ENCODE measurements around the gene CALU.

CALU gene

DNA sequence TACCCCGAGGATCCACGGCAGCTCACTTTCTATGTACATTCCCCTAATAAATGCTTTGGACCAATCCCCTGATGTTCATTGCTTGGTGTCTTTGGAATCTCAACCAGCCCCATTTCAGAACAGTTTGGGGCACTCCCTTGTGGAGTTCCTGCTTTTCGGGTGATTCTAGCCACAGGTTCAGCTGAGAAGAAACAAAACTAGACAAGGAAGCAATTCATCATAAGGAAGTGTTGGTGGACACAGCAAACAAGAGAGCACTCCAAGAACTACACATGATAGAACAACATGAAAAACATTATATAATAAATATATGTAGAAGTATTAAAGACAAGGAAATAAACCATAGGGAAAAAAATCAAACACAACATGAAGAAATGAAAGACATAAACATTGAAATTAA lies 46.6 kb downstream of the CALU start:
- no peak for DNase-seq (ENCODE audit: low spot score)

DNA sequence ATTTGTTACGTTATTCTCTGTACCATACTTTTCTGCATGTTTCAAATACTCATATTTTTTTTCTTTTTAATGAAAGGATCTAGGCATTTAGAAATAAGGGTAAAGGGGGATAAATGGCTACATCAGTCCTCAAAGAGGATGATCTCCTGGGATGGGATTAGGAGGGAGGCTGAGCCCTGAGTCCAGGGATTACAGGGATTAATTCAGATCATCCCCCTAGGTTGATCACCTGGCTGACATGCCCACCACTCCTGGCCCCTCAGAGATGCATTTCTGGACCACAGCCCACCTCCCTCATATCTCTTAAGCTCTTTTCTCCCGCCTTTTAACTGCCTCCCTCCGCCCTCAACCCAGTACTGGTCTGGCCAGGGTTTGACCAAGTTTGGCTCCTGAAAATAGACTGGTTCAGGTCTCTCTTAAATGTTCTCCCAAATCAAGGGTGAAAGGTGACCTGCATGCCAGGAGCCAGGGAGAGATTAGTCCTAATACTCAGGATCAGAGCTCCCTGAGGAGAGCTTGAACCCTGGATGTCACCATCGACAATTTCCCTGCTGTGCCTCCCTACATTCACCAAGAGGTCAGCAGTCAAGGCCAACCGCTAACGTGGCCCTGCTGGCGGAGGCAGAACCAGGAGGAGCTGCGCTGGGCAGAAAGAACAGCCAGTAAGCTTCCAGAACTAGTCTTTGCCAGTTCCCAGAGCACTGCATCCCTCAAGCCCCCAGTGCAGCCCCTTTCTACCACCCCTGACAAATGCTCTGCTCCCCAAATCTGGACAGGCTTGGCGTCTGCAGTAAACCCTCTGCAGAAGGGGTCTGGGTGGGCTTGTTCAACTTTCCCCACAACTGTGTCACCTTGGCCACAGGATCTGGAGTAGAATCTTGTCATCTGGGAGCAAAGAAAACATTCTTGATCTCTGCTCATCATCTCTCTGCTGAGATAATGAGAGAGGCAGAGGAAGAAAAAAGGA lies 49.6 kb downstream of the CALU start:
- DNase-seq (ENCODE audit: low spot score), result no peak

DNA sequence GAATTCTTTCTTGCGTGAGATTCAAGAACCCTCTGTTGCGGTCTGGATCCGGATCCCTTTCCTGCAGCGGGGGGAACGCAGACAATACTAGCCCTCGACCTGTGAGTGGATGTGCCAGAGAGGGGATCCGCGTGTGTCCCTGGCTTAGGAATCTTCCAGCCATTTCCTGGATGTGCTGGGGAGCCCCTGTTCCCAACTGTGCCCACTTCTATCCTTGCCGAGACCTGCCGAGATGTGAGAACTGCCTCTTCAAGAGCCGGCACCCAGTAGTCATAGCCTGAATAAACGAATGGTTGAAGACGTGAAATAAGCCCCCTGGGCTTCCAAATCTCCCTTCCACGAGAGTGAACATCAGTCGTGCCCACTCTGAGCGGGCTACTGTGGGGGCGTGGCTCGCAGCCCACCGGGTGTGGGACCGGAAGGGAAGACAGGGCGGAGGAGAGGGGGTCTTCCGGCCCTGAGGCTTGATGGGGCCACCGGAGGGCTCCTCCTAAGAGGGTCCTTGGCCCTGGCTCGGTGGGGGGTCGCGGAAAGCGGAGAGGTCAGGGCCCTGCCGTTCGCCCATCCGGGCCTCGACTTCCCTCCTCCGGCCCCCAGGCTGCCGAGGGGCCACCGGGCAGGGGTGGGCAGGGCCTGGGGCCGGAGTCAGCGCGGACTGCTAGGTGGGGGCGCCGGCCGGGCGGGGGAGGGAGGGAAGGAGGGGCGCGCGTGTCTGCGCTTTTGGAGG lies 51.3 kb downstream of the CALU start:
- DNase-seq (ENCODE audit: low spot score), result peak; percentile 62

DNA sequence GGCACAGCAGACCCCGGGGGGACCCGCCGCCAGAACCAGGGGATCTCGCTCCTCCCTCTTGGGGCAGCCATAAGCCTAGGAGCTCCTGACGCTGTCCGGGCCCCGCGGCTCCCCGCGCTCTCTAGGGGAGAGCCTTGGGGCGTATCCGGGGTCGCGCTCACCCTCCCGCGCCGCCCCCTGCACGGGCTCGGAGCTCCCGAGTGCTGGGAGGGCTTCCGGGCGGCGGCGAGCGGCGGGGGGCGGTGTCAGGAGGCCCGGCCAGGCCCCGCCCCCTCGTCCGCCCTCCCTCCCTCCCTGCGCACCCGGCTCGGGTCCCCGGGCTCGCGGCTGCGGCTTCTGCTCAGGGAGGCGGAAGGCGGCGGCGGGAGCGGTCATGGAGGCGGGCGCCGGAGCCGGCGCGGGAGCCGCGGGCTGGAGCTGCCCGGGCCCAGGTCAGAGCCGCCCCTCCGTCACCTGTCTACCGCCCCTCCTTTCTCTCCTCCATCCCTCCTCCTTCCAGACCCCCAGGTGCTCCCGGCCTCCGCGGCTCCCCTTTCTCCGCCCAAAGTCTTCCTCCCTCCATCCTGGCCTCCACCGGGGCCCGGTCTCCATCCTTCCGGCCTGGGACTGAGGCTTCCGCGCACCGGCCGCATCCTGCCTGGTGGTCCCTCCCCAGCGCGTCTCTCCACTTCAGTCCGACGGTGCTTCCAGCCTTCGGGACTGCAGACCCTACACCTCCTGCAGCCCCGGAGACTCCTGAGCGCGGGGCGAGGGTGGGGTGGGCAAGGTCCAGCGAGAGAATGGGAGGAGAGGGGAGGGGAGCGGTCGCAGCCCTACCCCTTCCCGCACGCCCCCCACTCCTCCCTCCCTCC lies 52.2 kb downstream of the CALU start, which contains the start of gene CCDC136:
CCDC136 (plus strand) TSS at position 848 of the 851 bp plus-strand sequence. CDS start 444 bp downstream, outside the sequence.
- DNase-seq (ENCODE audit: low spot score), result peak; percentile 69

DNA sequence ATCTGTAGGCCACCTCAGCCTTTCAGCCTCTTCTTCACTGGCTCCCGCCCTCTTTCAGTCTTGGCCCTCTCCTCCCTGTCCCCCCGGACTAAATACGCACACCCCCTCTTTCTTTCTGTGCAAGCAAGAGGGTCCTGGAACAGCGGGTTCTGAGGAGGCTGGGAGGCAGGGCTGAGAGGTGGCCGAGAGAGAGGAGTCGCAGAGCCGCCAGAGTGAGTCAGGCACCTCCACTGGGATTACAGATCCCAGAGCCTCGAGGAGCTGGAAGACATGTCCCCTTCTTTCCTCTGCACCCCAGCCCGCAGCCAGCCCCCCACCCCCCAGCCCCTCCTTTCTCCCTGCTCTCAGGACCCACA lies 52.8 kb downstream of the CALU start:
- no peak for DNase-seq (ENCODE audit: low spot score)

DNA sequence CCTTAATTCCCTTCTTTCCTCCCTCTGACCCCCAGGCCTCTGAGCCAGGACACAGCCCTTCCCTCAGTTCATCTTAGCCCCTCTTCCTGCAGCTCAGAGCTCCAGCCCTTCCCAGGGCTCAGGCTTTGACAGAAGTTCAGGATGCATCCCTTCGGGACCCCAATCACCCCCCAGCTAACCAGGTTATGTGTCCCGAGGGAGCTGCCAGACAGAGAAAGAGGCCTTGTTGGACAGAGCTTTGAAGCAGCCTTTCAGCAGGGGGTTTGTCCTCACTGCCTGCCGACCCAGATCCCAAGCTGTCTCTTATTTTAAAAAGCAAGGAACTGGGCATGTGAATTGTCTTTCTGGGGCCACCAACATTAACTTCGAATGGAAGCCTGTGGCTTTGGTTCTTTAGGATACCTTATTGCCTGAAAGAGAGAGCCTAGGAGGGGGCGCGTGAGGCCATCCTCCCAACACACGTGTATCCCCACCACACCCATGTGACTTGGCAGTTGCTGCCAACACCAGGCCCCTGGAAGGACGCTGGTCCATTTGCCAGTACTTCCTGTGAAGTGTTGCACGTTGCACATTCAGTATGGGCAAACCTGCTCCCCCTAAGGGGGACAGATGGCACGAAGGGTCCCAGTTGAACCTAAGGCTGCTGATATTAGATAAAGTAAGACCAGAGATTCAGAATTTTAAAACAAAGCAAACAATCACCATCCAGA lies 53.5 kb downstream of the CALU start:
- DNase-seq (ENCODE audit: low spot score), result peak; percentile 63

DNA sequence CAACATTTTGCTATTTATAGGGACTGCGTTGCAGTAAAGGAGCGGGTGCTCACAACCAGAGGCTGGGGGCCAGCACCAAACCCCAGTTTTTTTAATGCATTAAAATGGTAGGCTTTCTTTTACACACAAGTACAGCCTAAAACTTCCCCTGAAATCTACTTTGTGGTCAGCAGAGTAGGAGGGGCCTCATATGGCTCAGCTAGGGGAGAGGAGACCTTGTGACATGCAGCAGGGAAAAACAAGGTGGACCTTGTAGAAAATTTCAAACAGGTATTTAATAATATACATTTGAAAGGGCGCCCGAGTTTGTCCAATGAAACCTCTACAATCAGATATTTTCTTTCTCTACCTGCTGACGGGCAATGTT lies 54.0 kb downstream of the CALU start:
- no peak for DNase-seq (ENCODE audit: low spot score)

DNA sequence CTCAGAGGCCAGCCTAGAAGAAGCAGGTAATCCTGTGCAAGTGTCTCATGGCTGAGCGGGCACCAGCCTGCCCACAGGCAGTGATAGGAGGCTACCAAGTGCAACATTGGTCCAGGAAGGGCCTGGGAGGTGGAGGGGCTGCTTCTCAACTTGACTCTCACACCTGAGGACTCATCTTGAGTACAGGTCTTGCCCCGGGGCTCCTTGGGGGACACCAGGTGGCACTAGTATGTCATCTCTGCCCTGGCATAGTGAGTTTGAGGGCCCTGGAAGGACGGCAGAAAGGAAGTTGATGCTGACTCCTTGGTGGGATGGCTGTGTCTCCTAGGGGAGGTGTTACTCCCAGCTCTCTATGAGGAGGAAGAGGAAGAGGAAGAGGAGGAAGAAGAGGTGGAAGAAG lies 54.9 kb downstream of the CALU start:
- DNase-seq (ENCODE audit: low spot score), result no peak

DNA sequence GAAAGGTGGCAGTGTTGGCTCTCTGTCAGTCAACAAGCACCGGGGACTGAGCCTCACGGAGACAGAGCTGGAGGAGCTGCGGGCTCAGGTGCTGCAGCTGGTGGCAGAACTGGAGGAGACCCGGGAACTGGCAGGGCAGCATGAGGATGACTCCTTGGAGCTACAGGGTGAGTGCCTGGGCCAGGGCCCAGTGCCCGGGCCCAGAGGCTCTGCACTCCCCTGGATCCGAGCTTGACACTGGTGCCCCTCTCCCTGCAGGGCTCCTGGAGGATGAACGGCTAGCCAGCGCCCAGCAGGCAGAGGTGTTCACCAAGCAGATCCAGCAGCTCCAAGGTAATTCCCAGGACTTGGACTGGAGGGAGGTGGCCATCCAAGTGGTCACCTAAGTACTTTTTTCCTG lies 55.3 kb downstream of the CALU start:
- DNase-seq (ENCODE audit: low spot score), result no peak

DNA sequence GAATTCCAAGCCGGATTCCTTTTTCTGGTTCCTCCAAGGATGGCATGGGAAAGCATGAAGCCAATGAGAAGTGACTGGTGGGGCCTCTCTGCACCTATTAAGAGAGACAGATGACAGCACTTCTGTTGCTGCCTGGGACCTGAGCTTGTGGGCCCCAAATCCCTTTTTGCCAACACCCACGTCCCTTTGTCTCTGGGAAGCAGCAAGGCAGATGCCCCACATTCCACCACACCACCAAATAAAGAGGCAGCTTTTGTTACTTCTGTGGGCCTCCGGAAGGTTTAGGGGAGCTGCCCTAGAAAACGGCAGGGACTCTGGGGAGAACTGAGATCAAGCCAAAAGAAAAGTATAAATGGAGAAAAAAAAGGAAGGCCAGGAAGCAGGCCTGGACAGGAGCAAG lies 56.0 kb downstream of the CALU start:
- DNase-seq (ENCODE audit: low spot score), result no peak

DNA sequence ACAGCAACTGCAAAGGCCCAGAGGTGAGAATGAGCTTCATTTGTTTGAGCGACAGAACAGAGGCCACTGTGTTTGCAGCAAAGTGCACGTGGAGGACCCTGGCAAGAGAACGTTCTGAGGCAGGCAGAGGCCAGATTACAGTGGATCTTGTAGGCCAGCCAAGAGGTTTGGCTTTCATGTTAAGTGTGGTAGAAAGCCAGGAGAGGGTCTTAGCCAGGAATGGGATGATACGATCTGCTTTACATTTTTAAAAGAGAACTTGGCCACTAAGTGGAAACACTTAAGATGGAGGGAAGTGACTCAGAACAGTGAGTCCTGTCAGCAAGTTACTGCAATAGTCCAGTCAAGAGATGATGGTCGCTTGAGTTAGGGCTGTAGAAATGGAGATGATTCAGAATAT lies 57.2 kb downstream of the CALU start:
- no peak for DNase-seq (ENCODE audit: low spot score)

DNA sequence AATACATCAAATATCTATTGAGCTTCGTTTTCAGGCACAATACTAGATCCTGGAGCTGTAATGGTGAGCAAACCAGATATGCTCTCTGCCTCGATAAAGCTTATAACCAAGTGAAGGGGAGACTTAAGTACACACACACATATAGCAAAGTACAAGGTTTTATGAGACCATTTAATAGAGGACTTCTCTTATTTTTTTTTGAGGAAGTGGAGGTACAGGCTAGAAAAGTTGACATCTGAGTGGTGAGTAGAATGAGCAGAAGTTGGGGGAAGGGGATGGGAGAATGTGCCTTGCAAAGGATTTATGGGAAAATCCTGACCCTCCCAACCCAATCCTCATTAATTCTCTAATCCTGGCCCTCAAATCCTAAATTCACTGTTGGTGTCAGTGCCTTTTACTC lies 60.3 kb downstream of the CALU start:
- no peak for DNase-seq (ENCODE audit: low spot score)

DNA sequence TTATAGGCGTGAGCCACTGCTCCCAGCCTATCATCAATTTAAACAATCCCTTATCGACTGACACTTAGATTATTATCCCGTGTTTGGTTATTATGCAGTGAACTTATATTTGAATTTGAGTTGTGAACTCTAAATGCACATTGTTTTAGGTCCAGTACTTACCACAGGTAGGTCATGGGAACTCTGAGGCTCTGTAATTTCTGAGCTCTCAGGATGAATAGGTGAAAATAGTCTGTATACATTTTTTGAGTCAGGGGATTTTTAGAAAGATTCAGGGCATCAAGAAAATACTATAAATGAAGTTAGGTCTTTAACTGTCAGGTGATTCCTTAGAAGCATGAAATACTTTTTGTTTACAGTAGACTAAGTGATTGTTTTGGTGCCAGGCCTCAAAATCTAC lies 61.4 kb downstream of the CALU start:
- no peak for DNase-seq (ENCODE audit: low spot score)

DNA sequence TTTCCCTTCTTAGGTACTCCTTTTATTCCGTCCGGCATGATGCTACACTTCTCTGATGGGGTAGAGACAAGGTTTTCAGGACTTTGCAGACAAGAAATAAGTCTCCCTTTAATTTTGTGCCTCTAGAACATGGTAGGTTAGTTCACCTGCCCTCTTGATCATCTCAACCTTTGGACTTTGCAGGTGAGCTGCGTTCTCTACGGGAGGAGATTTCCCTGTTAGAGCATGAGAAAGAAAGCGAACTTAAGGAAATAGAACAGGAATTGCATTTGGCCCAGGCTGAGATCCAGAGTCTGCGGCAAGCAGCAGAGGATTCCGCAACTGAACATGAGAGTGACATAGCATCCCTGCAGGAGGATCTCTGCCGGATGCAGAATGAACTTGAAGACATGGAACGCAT lies 61.8 kb downstream of the CALU start:
- no peak for DNase-seq (ENCODE audit: low spot score)

DNA sequence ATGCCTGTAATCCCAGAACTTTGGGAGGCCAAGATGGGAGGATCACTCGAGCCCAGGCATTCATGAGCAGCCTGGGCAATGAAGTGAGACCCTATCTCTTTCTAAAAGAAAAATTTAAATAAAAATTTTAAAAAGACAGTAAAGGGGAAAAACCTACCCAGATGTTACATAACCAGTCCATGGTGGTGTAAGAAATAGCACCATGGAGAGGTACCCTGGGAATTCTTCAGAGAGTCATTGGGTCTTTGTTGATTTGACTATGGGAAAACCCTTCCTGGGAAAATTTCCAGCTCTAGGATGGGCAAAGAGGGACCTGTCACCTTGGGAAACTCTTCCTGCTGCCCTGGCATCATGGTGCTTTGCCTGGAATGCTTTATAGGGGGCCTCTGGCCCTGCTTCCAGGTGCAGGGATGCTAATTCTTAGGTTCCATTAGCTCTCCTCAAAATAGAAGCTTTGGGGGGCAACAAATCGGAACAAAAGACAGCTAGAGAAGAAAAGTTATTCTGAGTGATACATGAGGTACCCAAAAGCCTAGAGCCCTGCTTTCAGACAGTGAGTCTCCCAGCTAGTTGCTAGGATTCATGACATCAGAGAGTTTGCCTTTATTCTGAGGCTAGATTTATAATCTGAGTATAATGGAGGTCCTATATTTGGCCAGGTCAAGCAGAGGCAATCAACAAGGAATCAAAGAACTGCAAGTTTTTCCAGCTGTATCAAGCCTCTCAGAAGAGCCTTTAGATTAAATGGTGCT lies 62.7 kb downstream of the CALU start:
- no peak for DNase-seq (ENCODE audit: low spot score)

DNA sequence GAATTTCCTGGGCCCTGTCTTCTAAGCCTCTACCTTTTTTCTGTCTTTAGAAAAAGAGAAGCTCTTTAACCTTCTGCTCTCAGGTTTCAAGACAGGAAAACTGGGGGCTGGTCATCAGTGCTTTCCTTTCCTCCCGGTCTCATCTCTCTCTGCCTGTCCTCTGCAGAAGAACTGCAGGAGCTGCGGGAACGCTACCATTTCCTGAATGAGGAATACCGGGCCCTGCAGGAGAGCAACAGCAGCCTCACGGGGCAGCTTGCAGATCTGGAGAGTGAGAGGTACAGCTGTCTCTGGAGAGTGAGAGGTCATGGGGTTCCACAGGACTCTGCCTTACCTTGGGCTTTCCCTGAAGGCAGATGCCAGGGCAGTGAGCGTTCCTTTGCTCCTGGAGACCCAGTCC lies 65.3 kb downstream of the CALU start:
- no peak for DNase-seq (ENCODE audit: low spot score)

DNA sequence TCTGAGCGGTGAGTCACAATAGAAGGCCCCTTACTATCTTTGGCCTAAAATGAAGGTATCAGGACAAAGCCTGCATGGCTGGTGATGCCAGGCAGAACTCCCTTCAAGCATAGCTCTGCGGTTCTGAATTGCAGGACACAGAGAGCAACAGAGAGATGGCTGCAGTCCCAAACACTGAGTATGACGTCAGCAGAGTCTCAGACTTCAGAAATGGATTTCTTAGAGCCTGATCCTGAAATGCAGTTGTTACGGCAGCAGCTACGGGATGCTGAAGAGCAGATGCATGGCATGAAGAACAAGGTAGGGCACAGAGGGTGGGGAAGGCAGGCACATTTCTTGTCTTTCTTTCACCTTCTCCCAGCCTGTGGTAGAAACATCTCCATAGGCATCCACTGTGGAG lies 66.1 kb downstream of the CALU start:
- no peak for DNase-seq (ENCODE audit: low spot score)

DNA sequence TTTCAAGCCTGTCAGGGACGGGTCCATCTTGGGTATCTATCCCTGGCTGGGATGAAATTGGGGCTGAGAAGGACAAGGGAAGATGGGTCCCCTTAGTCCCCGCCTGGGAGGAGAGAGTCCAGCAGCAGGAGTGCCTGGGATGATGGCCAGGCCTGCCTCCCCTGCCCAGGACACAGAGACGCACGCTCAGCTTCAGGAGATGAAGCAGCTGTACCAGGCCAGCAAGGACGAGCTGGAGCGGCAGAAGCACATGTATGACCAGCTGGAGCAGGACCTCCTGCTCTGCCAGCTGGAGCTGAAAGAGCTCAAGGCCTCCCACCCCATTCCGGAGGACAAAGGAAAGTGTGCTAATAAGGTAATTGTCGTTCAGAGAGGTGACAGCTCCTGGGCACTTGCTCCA lies 68.0 kb downstream of the CALU start:
- DNase-seq (ENCODE audit: low spot score), result no peak

DNA sequence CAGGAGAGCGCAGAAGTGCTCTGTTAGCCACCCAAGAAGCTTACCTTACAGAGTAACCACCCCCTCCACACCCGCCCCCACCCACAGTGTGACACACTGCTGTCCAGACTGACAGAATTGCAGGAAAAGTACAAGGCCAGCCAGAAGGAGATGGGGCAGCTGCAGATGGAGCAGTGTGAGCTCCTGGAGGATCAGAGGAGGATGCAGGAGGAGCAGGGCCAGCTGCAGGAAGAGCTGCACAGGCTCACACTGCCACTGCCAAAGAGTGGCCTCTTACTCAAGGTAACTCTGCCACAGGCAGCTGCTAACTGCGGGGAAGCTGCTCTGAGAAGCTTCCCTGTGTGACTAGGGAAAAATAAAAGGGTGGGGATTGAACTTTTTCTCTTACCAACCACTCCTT lies 70.2 kb downstream of the CALU start:
- no peak for DNase-seq (ENCODE audit: low spot score)

DNA sequence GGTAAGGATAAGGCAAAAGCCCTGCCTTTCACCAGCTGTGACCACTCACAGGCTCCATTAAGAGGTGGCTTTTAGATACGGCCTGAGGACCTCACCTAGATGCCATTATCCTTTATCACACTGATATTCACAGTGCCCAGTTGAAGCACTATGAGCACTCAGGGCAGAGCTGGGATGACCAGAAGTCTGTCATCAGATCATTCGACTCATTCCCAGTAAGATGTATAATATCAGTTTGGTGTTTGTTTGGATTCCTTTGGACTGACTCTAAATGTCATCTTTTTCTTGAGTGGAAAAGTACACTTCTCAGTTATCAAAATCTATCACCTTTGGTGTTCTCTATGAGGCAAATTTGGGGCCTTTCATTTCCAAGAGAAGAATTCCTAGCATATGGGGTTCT lies 71.3 kb downstream of the CALU start:
- no peak for DNase-seq (ENCODE audit: low spot score)

DNA sequence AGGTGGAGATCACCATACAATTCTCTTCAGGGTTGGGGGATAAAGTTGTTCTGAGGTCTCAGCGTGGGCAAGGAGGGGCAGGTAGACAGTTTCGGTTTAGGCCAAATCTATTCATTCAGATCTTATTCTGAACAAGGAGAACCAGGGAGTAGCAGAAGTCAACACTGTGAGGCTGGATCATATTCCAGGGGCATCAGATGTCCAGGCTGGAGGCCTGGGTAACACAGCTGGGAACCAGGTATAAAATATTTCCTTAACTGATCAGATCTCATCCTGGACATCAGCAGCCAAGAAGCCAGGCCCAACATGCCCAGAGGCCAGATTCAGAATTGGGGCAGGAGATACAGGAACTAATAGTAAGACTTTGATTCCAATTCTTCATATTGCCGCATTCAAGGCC lies 71.8 kb downstream of the CALU start:
- no peak for DNase-seq (ENCODE audit: low spot score)

Measured in SK-N-DZ (cell line).